Esophagus muscularis mucosa (tissue), 4 donors: ENCODE data around the gene ADAMTS6.

Experiments used
- EP300 ChIP-seq: sonication (generic); formaldehyde crosslinking; IDR thresholded peaks from one replicate; pipeline ENCODE4 v1.6.1; 2017; ENCODE audit warnings: antibody characterized with exemption
- POLR2A ChIP-seq: fragments of 450-650 bp; IDR thresholded peaks from one replicate; pipeline ENCODE4 v1.6.1; 2017; ENCODE audit warnings: antibody characterized with exemption, moderate library complexity, mild to moderate bottlenecking, low read depth
- POLR2AphosphoS5 ChIP-seq, 2 donors: sonication (generic); formaldehyde crosslinking; IDR thresholded peaks; one replicate each; pipeline ENCODE4 v1.6.1; 2017; ENCODE audit warnings: antibody characterized with exemption in 2 of 2
- TF ChIP-seq, protein P1 (sequence below), 3 experiments: fragments of 200-600 bp in 2 of 3; fragments of 450-650 bp in 1 of 3; sonication (generic) in 2 of 3; IDR thresholded peaks; one replicate each; pipeline ENCODE4 v1.5.1; 2017 to 2019; ENCODE audit warnings: antibody characterized with exemption in 3 of 3, mild to moderate bottlenecking in 2 of 3, moderate library complexity in 1 of 3

- TF ChIP-seq, protein P1, sequence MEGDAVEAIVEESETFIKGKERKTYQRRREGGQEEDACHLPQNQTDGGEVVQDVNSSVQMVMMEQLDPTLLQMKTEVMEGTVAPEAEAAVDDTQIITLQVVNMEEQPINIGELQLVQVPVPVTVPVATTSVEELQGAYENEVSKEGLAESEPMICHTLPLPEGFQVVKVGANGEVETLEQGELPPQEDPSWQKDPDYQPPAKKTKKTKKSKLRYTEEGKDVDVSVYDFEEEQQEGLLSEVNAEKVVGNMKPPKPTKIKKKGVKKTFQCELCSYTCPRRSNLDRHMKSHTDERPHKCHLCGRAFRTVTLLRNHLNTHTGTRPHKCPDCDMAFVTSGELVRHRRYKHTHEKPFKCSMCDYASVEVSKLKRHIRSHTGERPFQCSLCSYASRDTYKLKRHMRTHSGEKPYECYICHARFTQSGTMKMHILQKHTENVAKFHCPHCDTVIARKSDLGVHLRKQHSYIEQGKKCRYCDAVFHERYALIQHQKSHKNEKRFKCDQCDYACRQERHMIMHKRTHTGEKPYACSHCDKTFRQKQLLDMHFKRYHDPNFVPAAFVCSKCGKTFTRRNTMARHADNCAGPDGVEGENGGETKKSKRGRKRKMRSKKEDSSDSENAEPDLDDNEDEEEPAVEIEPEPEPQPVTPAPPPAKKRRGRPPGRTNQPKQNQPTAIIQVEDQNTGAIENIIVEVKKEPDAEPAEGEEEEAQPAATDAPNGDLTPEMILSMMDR (IDR thresholded peaks at IDR 0.05): no peak
- TF ChIP-seq POLR2A (no peak), EP300 (no peak), POLR2AphosphoS5 (IDR thresholded peaks at IDR 0.05) (no peak)
Observed at GRCh38 chr5:65299861-65300260, 181.9 kb downstream of the ADAMTS6 start.
